Chondrocyte (in vitro differentiated cells): ENCODE measurements around the gene OR51B6. TPM values are rescaled to one million over a fixed set of nuclear protein-coding genes. Genes with fewer than 3 reads are reported as not detected.
"Not testable (repeated sequence)": the region's sequence is repeated elsewhere in the genome, so short reads cannot be mapped to it uniquely, and the experiment has no call there.

ENCODE experiments used
- DNase-seq: peaks from one replicate; pipeline ENCODE4 v3.0.0; 2021; ENCODE audit warnings: mixed read lengths, low spot score
- H3K27ac Mint-ChIP-seq: one replicate; pipeline ENCODE4 v1.8.0; 2021; ENCODE audit warnings: mild to moderate bottlenecking, moderate library complexity, mixed read lengths; ENCODE audit not compliant: unreplicated experiment
- H3K27me3 Mint-ChIP-seq: 2 replicates; pipeline ENCODE4 v1.8.0; 2021; ENCODE audit warnings: low read depth, mixed read lengths
- H3K36me3 Mint-ChIP-seq: 2 replicates; pipeline ENCODE4 v1.8.0; 2021; ENCODE audit warnings: low read depth, mixed read lengths
- H3K4me1 Mint-ChIP-seq: 2 replicates; pipeline ENCODE4 v1.8.0; 2021; ENCODE audit warnings: low read depth, mild to moderate bottlenecking, mixed read lengths
- H3K4me3 Mint-ChIP-seq: one replicate; pipeline ENCODE4 v1.8.0; 2021; ENCODE audit warnings: mild to moderate bottlenecking, moderate library complexity, mixed read lengths; ENCODE audit not compliant: unreplicated experiment
- H3K9me3 Mint-ChIP-seq: 2 replicates; pipeline ENCODE4 v1.8.0; 2021; ENCODE audit warnings: low read depth, mixed read lengths
- CTCF ChIP-seq: fragments of 200-600 bp; sonication (generic); IDR thresholded peaks from 2 replicates; pipeline ENCODE4 v1.5.0; 2021; ENCODE audit warnings: antibody characterized with exemption, mild to moderate bottlenecking, moderate library complexity
- total RNA-seq: library from RNA; stranded (reverse); gene quantifications from 3 replicates; pipeline ENCODE4 v1.2.1, GENCODE V29; 2021

The OR51B6 gene
- total RNA-seq, 1 donor from 2014 or later: not detected

- no peaks in the 10 kb centered on the region for H3K36me3 Mint-ChIP-seq
- H3K27ac Mint-ChIP-seq: no peak overlapping the region
- TF ChIP-seq CTCF: no peak
- H3K4me1 Mint-ChIP-seq: no peaks in the 10 kb centered on the region
- DNase-seq: no peak
- no peak overlapping the region for H3K4me3 Mint-ChIP-seq
- peaks cover 27% of the 10 kb centered on the region for H3K27me3 Mint-ChIP-seq
- no peaks in the 10 kb centered on the region for H3K9me3 Mint-ChIP-seq
These were observed 40.9 kb upstream of the OR51B6 start for GRCh38 chr11:5310423-5310822.

GRCh38 chr11:5313326-5314023 is 37.8 kb upstream of the OR51B6 start:
- H3K4me3 Mint-ChIP-seq, H3K4me1 Mint-ChIP-seq, H3K36me3 Mint-ChIP-seq, H3K9me3 Mint-ChIP-seq, H3K27ac Mint-ChIP-seq, DNase-seq: not testable (repeated sequence)
- H3K27me3 Mint-ChIP-seq: peaks cover 29% of the 10 kb centered on the region

GRCh38 chr11:5317292-5317691 is 34.0 kb upstream of the OR51B6 start:
- Mint-ChIP-seq H3K27me3 (peaks cover 26% of the 10 kb centered on the region), H3K36me3 (no peaks in the 10 kb centered on the region), H3K9me3 (no peaks in the 10 kb centered on the region), H3K4me1 (no peaks in the 10 kb centered on the region), H3K27ac (no peak overlapping the region), H3K4me3 (no peak overlapping the region)
- TF ChIP-seq CTCF: no peak
- no peak for DNase-seq

GRCh38 chr11:5324197-5324596 is 27.1 kb upstream of the OR51B6 start, which contains the start of gene OR51B2:
OR51B2 (minus strand) TSS chr11:5324297; CDS start chr11:5324297, 0 bp downstream.
- H3K4me3 Mint-ChIP-seq: no peak within 1 kb of the TSS
- TF ChIP-seq CTCF: no peak
- no peaks in the 10 kb centered on the region for H3K4me1 Mint-ChIP-seq

DNA sequence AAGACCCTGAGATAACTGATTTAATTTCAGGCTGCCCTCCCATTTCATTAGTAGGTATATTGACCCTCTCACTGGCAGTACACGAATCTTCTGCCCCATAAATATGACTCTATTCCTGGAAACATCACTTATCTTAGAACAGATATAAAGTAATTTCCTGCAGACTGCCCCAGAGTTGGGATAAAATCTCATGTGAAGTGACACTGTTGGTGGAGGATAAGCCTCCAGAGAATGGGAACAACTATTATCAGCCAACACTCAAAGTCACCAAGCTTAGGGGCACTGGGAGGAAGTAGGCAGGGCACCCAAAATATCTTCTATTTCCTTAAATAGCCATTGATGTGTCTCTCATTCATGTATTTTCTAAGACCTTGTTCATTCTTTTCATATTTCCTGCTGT is 16.1 kb upstream of the OR51B6 start:
- Mint-ChIP-seq H3K27me3 (peaks cover 13% of the 10 kb centered on the region), H3K4me1 (no peaks in the 10 kb centered on the region), H3K36me3 (no peaks in the 10 kb centered on the region), H3K4me3 (no peak overlapping the region), H3K9me3 (no peaks in the 10 kb centered on the region), H3K27ac (no peak overlapping the region)
- no peak for DNase-seq
- TF ChIP-seq CTCF: no peak

More at GRCh38 chr11:5324197-5324596, 27.1 kb upstream of the OR51B6 start, which contains the start of gene OR51B2:
- no peaks in the 10 kb centered on the region for H3K9me3 Mint-ChIP-seq
- no peak within 1 kb of the TSS for H3K27ac Mint-ChIP-seq
- H3K27me3 Mint-ChIP-seq: peaks cover 30% of the 10 kb centered on the region
- DNase-seq: no peak
- H3K36me3 Mint-ChIP-seq: no peaks in the 10 kb centered on the region

DNA sequence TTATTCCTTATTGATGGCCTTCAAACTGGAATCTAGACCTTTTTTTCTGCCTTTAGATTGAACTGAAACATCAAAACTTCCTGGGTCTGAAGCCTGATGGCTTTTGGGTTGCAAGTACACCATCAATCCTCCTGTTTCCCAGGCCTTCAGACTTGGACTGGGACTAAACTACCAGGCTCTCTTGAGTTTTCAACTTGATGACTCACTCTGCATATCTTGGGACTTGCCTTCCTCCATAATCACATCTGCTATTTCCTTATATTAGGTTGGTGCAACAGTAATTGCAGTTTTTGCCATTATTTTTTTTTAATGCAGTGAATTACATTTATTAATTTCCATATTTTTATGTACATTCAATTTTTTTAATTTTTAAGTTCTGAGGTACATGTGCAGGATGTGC is 15.0 kb upstream of the OR51B6 start:
- H3K27ac Mint-ChIP-seq: no peak overlapping the region
- DNase-seq: no peak
- H3K27me3 Mint-ChIP-seq: peaks cover 9% of the 10 kb centered on the region
- no peak overlapping the region for H3K4me3 Mint-ChIP-seq
- no peaks in the 10 kb centered on the region for H3K9me3 Mint-ChIP-seq
- TF ChIP-seq CTCF: no peak
- no peaks in the 10 kb centered on the region for H3K4me1 Mint-ChIP-seq
- H3K36me3 Mint-ChIP-seq: no peaks in the 10 kb centered on the region

- H3K4me1 Mint-ChIP-seq, H3K4me3 Mint-ChIP-seq, H3K27me3 Mint-ChIP-seq, DNase-seq, H3K9me3 Mint-ChIP-seq, H3K36me3 Mint-ChIP-seq, H3K27ac Mint-ChIP-seq: not testable (repeated sequence)
These were observed 14.1 kb upstream of the OR51B6 start for GRCh38 chr11:5337253-5337652.
